HG03103 (cell line): ENCODE results near the gene HHIPL1.
"Not testable (repeated sequence)": the region's sequence is repeated elsewhere in the genome, so short reads cannot be mapped to it uniquely, and the experiment has no call there.

ENCODE experiments used
- ATAC-seq: cut with Tn5 transposase; IDR thresholded peaks from one replicate; pipeline ENCODE4 v1.9.1; 2021; ENCODE audit warnings: low read depth; ENCODE audit not compliant: unreplicated experiment

HHIPL1 gene

DNA sequence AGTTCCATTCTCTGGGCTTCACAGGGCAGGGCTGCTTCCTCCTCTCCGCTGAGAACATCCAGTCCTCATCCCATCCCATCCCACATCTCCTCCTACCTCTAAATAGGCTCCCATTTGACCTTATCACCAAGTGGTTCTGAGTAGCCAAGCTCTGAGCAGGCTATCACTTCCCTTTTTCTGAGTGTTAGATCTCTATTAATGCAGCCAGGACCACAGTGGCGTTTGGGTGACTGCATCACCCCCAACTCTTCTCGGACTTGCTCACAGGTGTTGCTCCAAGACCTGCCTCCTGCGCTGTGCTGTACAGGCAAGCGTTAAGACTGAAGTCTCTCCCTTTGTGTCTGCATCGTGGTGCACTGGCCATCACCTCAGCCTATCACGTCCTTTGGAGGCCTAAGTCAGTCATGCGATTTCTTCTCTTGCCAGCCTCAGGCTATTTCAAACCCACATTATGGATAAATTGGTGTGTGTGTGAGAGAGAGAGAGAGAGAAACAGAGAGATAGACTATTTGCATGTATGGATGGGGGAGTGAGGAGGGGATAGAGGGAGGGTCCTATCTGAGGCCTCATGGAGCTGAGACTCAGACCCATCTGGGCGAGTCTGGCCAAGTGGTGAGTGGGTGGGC is 12.4 kb upstream of the HHIPL1 start:
- no peak for ATAC-seq

DNA sequence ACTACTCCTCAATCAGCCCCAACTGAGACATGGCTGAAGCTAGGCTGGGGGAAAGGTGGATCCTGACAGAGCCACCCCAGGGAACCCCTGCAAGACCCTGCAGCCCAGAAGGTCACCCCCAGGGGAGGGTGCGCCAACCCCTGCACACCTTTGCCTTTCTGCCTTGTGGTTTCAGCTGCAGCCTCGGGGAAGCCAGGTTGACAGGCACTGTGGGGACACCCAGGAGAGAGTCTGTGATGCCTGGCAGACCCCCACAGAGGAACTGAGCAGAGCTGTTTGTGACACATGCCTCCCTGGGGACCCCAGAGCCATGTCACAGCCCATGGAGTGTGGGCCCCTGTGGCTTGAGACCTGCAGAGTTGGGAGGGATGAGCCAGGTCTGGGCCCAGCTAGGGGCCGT is 11.8 kb upstream of the HHIPL1 start:
- no peak for ATAC-seq

- no peak for ATAC-seq
These were observed 11.0 kb upstream of the HHIPL1 start for GRCh38 chr14:99633918-99634317.

- ATAC-seq: no peak
These were observed 10.5 kb upstream of the HHIPL1 start for GRCh38 chr14:99634443-99634842.

DNA sequence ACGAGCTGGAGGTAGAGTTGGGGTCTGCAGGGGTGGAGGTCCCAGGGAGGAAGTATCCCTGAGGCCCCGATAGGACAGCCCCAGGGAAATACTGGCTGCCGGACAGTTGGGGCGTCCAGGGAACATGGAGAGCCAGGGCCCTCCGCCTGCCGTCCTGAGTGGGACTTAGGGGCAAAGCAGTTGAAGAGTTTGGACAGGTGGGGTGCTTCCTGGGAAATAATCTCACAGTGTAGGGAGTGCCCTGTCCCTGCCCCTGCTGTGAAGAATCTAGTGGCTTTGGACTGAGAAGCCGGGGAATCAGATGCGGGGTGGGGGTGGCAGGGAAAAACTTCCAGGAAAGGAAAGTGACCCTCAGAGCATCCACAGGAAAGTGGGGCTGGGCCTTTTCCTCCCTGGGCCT is 9.8 kb upstream of the HHIPL1 start:
- no peak for ATAC-seq

DNA sequence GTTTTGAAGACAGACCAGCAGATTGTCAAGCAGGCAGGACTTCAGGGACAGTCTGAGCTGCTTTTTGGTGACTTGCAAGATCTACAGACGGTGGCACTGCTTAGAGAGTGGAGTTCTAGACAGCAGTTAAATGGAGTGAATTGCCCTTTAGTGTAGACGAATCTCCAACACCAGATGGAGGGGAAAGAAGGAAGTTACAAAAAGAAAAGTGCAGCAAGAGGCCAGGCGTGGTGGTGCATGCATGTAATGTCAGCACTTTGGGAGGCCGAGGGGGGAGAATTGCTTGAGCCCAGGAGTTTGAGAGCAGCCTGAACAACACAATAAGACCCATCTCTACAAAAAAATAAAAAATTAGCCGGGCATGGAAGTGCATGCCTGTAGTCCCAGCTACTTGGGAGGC is 8.4 kb upstream of the HHIPL1 start:
- ATAC-seq: no peak

- ATAC-seq: no peak
These were observed 7.3 kb upstream of the HHIPL1 start for GRCh38 chr14:99637624-99638023.

- not testable (repeated sequence) for ATAC-seq
These were observed 2.2 kb upstream of the HHIPL1 start for GRCh38 chr14:99642771-99643170.

DNA sequence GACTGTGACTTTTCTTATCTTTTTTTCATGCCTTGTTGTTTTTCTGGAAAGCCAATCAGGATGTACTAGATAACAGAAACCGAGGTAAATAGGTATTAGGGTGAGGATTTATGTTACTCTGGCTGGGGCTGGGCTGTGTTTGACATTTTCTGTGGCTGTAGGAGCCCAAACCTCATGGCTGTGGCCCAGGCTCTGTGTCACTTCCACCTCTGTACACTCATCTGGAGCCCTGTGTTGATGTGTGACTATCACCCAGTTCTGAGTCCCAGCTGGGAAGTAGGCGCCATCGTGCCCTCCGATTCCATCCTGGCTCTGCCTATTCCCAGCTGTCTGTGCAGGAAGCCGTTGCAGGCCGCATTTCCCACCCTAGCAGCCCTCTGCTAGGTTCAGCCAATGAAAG is 1.6 kb upstream of the HHIPL1 start:
- no peak for ATAC-seq

- no peak for ATAC-seq
These were observed 818 bp upstream of the HHIPL1 start for GRCh38 chr14:99644035-99644587.

DNA sequence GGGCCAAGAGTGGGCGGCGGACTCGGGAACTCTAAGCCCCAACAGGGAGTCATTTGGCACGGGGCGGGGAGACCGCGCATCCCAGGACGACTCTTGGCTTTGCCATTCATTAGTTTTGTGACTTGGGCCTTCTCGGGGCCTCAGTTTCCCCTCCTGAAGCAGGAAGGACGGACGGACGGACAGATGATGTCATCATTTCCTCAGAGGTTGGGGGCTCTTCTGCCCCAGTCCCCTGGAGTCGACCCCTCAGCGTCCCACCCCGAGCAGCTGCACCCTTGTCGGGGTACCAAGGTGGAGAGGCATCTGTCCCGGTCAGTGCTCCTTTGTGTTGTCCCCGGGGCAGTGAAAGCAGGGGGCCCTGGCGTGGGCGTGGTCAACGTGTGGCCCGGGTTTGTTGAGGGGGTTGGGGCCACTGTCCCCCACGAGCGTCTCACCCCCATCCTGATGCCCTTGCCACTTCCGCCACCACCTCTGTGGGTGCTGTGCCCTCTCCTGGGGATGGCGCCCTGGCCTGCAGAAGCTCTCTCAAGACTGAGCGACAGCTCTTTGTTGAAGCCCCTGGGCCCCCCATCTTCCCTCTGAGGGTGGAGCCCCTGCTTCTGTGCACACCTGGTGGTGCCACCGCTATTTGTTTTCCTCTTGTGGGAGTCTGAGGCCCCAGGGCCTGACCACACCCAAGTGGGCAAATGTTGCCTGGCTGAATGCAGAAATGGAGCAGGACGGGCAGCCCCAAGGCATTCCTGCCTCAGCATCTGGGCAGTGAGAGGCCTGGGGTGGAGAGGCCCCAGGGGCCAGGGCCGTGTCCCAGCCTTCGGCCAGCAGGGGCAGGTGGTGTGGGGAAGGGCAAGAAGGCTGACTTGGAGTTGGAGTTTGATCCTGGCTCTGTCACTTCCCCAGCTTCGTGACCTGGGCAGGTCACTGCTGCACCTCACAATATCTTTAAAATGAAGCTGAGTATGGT is 896 bp downstream of the HHIPL1 start:
- ATAC-seq: no peak

DNA sequence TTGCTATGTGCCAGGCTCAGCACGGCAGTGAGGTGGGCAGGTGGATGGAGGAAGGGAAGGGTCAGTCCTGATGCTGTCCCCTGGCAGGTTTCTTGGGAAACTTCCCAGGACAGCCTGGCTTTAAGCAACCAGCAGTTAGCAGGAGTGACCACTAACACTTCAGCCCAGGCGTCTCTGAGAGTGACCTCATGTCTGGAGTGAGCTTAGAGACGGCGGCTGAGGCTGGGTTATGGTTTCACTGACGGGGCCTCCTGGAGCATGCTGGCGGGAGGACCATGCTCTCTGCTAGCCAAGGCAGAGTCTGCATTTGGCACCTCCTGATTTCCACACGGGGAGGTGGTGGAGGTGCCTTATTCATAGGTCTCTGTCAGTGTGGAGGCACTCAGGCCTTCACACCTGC is 2.5 kb downstream of the HHIPL1 start:
- no peak for ATAC-seq

DNA sequence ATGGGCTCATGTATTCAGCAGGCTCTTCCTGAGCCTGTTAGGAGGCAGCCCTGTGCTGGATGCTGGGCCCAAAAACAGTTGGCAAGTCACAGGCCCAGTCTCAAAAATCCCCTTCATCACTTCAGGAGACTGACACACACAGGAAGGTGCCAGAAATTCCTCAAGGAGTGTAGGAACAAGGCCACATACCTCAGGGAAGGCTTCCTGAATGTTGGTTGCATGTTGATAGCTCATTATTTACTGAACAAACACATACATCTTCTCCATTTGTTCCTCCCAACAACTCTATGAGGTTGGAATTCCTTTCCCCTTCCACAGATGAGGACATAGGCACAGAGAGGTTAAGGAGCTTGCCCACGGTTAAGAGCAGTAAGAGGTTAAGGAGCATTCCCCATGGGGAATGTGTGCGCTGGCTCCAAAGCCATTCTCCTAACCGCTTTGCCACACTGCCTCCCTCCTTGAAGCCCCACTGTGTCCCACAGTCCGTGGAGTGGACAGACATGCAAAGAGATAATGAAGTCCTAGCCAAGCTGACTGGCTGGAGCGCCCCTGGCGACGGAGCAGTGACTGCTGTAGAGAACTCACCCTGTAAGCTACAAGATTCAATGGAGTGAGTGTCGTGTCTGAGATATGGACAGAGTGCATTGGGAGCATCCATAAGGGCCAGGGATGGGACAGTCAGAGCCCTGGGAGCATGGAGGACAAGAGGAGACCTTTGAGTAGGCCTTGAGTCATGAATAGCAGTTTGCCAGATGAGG is 3.3 kb downstream of the HHIPL1 start:
- ATAC-seq: no peak

DNA sequence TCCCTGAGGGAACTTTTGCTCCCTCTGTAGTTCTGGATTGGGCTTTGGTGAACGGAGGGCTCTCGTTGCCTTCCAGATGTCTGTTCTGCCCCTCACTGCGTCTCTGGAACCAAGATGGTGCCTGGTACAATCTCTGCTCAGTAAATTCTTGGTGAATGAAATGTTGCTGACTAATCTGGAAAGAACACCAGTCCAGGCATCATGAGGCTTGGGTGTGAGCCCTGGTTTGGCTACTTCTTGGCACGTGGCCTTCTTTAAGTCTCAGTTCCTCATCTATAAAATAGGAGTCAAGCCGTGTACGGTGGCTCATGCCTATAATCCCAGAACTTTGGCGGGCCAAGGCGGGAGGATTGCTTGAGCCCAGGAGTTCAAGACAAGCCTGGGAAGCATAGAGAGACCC is 4.3 kb downstream of the HHIPL1 start:
- ATAC-seq: no peak

DNA sequence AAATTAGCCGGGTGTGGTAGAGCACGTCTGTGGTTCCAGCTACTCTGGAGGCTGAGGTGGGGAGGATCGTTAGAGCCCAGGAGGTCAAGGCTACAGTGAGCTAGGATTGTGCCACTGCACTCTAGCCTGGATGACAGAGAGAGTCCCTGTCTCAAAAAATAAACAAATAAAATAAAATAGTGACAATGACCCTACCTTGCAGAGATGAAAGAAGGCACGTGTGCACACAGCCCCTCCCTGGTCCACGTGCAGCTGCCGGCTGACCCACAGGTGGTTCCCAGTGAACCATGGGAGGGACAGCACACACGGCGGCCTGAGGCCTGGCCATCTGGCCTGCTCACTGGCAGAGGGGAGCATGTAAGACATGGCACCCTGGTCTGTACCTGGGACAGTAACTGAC is 4.7 kb downstream of the HHIPL1 start:
- ATAC-seq: no peak

DNA sequence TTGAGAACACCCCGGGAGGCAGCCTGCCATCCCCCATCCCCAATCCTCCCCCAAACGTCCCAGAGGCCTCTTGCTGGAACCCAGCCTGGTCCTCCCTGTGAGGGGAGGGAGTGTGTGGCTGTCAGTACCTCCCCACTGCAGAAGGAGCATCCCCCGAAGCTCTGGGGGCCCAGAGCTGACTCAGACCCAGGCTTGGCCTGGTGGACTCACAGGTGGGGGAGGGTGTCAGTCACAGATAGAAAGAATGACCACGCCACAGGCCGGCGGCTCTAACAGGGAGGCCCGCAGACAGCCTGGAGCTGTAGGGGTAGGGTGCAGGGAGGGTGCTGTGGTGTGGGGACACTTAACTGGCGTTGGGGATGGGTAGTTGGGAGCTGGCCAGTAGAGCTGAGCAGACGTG is 5.3 kb downstream of the HHIPL1 start:
- no peak for ATAC-seq

DNA sequence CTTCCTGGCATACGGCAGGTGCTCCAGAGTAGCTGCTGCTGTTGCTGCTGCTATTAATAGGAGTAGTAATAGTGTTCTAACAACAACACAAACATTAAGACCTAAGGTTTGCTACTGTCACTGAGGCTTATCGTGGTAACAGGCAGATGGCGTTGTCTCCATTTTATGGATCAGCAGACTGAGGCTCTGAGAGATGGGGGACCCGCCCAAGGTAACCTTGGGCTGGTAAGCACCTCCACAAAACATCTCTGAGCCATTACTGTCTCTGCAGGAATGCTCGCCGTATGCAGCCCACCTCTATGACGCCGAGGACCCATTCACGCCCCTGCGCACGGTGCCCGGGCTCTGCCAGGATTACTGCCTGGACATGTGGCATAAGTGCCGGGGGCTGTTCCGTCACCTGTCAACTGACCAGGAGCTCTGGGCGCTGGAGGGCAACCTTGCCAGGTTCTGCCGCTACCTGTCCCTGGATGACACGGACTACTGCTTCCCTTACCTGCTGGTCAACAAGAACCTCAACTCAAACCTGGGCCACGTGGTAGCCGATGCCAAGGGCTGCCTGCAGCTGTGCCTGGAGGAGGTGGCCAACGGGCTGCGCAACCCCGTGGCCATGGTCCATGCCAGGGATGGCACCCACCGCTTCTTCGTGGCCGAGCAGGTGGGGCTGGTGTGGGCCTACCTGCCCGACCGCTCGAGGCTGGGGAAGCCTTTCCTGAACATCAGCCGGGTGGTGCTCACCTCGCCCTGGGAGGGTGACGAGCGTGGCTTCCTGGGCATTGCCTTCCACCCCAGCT is 7.2 kb downstream of the HHIPL1 start:
- ATAC-seq: no peak

GRCh38 chr14:99654235-99654985 is 9.5 kb downstream of the HHIPL1 start:
- no peak for ATAC-seq

DNA sequence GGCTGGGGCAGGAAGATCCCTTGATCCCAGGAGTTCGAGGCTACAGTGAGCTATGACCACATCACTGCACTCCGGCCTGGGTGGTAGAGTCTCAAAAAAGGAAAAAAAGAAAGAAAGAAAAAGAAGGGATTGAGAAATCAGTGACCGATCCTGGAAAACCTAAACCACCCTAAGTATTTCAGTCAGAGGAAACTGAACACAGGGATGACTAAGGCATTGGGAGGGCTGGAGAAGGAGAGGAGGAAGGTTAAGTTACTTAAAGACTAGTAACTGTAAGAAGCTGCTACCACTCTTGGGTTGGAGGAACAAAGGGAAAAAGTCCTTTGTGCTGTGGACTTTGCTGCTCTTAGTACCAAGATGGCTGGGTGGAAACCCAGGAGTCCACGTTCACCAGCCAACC is 10.6 kb downstream of the HHIPL1 start:
- no peak for ATAC-seq

GRCh38 chr14:99656171-99656570 is 11.2 kb downstream of the HHIPL1 start:
- ATAC-seq: no peak
